ENCODE measurements around the gene RRP9. TPM values are rescaled to one million over a fixed set of nuclear protein-coding genes. Genes with fewer than 3 reads are reported as not detected.

RRP9 gene
- total RNA-seq, 1 experiment from 2014 or later: 49.9 TPM

DNA sequence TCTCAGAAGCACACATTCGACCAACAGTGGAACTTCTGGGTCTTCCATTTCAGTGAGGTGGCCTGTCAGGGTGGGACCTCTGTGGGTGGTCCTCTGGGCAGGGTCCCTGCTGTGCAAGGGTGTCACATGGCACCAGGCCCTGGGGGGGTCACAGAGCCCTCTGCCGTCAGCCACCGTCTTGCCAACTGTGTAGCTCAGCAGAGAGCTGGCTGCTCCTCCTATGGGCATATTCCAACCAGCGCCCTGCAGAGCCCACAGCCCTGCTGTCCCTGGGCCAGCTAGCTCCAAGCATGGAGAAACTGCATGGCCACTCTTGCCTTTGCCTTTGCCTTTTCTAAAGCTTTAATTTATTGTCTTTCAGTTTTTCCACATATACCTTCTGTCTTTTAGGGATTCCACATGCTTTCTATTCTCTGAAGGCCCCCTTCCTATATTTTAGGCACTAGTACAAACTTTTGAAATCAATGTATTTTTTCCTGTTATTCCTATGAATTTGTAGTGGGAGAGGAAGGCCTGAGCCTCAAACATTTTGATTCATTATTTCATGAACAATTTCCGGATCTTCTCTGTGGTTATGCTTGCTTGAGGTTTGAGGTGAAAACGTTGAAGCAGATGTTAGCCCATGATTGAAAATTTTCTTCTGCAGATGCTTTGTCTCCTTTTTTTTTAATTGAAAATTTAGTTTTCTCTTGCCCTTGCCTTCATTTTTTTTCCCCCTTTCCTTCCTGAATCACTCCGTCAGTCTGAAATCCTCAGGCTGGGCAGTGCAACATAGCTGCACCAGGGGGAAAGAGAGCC lies 50.3 kb downstream of the RRP9 start:
- no peaks in the 10 kb centered on the region for H3K36me3 Mint-ChIP-seq
- ChIA-PET CTCF (interaction anchor here (1.3 to 2.7 kb wide), 3 partner anchors 50 to 172 kb away, joined by 3 to 7 read pairs (median 4); partner anchors contain the start of gene RRP9), POLR2A (no interaction called here)
- DNase-seq (ENCODE audit: low spot score): no peak
- no peak for ATAC-seq
- H3K4me3 Mint-ChIP-seq: no peak overlapping the region
- peaks cover 4% of the 10 kb centered on the region for H3K4me1 Mint-ChIP-seq
- H3K27me3 Mint-ChIP-seq (ENCODE audit: low read depth): no peaks in the 10 kb centered on the region; the same call in none of the 2 replicates
- H3K27ac Mint-ChIP-seq: no peak overlapping the region
- H3K9me3 Mint-ChIP-seq: peaks cover 4% of the 10 kb centered on the region
- TF ChIP-seq CREB1 (CRISPR knock-in tag; IDR thresholded peaks at IDR 0.05) (no peak), ZNF281 (CRISPR knock-in tag; IDR thresholded peaks at IDR 0.05) (no peak), HMGA2 (CRISPR knock-in tag; IDR thresholded peaks at IDR 0.05) (no peak), ESRRA (CRISPR knock-in tag; IDR thresholded peaks at IDR 0.05; ENCODE audit: borderline replicate concordance) (no peak), PRRX2 (CRISPR knock-in tag; IDR thresholded peaks at IDR 0.05) (no peak), FOXK1 (CRISPR knock-in tag; IDR thresholded peaks at IDR 0.05) (no peak), TCF7 (CRISPR knock-in tag; IDR thresholded peaks at IDR 0.05; ENCODE audit: low read depth) (no peak), NR2C2 (CRISPR knock-in tag; IDR thresholded peaks at IDR 0.05) (no peak), ZNF416 (CRISPR knock-in tag; IDR thresholded peaks at IDR 0.05) (no peak), ZNF121 (CRISPR knock-in tag; IDR thresholded peaks at IDR 0.05) (no peak)
- TF ChIP-seq, protein P1, sequence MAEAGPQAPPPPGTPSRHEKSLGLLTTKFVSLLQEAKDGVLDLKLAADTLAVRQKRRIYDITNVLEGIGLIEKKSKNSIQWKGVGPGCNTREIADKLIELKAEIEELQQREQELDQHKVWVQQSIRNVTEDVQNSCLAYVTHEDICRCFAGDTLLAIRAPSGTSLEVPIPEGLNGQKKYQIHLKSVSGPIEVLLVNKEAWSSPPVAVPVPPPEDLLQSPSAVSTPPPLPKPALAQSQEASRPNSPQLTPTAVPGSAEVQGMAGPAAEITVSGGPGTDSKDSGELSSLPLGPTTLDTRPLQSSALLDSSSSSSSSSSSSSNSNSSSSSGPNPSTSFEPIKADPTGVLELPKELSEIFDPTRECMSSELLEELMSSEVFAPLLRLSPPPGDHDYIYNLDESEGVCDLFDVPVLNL (CRISPR knock-in tag; IDR thresholded peaks at IDR 0.05; ENCODE audit: borderline replicate concordance, low read depth): no peak
- TF ChIP-seq, protein P2, sequence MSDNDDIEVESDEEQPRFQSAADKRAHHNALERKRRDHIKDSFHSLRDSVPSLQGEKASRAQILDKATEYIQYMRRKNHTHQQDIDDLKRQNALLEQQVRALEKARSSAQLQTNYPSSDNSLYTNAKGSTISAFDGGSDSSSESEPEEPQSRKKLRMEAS (CRISPR knock-in tag; IDR thresholded peaks at IDR 0.05): no peak
- TF ChIP-seq, protein P3, sequence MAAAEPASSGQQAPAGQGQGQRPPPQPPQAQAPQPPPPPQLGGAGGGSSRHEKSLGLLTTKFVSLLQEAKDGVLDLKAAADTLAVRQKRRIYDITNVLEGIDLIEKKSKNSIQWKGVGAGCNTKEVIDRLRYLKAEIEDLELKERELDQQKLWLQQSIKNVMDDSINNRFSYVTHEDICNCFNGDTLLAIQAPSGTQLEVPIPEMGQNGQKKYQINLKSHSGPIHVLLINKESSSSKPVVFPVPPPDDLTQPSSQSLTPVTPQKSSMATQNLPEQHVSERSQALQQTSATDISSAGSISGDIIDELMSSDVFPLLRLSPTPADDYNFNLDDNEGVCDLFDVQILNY (CRISPR knock-in tag; IDR thresholded peaks at IDR 0.05): no peak
- TF ChIP-seq, protein P4, sequence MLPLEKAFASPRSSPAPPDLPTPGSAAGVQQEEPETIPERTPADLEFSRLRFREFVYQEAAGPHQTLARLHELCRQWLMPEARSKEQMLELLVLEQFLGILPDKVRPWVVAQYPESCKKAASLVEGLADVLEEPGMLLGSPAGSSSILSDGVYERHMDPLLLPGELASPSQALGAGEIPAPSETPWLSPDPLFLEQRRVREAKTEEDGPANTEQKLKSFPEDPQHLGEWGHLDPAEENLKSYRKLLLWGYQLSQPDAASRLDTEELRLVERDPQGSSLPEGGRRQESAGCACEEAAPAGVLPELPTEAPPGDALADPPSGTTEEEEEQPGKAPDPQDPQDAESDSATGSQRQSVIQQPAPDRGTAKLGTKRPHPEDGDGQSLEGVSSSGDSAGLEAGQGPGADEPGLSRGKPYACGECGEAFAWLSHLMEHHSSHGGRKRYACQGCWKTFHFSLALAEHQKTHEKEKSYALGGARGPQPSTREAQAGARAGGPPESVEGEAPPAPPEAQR (CRISPR knock-in tag; IDR thresholded peaks at IDR 0.05): no peak

DNA sequence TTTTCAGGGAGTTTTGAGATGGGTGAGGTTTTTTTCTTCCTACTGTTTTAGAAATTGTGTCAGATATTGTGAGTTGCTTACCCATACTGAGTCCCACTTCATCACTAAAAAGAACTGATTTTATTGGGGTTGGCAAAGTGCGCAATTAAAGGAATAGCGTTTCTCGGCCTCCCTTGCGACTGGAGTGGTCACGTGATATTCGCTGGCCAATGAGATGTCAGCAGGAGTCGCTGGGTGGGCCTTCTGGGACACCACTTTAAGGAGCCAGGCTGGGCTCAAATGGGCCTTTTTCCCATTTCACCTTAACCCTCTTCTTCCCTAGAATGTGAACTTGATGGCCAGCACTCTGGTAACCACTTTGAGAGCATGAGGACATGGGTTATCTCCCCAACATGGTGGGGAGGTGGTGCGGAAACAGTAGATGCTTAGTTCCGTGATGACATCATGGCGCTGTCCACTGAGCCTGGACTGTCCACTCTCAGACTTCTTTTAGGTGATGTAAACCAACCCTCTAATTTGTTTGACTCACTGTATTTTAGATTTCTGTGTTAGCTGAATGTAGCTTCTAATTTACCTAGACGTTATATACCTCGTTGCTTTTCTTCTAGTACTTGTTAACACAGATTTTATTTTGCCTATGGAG lies 53.1 kb downstream of the RRP9 start:
- CTCF ChIA-PET: no interaction called here
- Mint-ChIP-seq H3K27ac (no peak overlapping the region), H3K36me3 (no peaks in the 10 kb centered on the region), H3K4me1 (0 out of 2 replicates have a peak, but pooled peaks cover 1% of the 10 kb centered on the region), H3K9me3 (peaks cover 16% of the 10 kb centered on the region; the same call in 1 of the 2 replicates), H3K27me3 (ENCODE audit: low read depth) (no peaks in the 10 kb centered on the region; the same call in none of the 2 replicates), H3K4me3 (no peak overlapping the region)
- DNase-seq (ENCODE audit: low spot score) (no peak), ATAC-seq (no peak)
- POLR2A ChIA-PET: no interaction called here
- TF ChIP-seq FOXP4 (CRISPR knock-in tag; IDR thresholded peaks at IDR 0.05) (no peak), ETV6 (CRISPR knock-in tag; IDR thresholded peaks at IDR 0.05) (no peak), ZNF138 (CRISPR knock-in tag; conservative IDR thresholded peaks at IDR 0.05) (no peak), ARID4B (CRISPR knock-in tag; IDR thresholded peaks at IDR 0.05; ENCODE audit: borderline replicate concordance) (no peak), GABPB1 (CRISPR knock-in tag; IDR thresholded peaks at IDR 0.05) (no peak)
- TF ChIP-seq, protein P1 (CRISPR knock-in tag; IDR thresholded peaks at IDR 0.05; ENCODE audit: borderline replicate concordance, low read depth): no peak

Measured in WTC11 (cell line).